Measurements from ENCODE around the gene AQP9.
"Not testable (repeated sequence)": the region's sequence is repeated elsewhere in the genome, so short reads cannot be mapped to it uniquely, and the experiment has no call there.

The AQP9 gene, protein sequence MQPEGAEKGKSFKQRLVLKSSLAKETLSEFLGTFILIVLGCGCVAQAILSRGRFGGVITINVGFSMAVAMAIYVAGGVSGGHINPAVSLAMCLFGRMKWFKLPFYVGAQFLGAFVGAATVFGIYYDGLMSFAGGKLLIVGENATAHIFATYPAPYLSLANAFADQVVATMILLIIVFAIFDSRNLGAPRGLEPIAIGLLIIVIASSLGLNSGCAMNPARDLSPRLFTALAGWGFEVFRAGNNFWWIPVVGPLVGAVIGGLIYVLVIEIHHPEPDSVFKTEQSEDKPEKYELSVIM

DNA sequence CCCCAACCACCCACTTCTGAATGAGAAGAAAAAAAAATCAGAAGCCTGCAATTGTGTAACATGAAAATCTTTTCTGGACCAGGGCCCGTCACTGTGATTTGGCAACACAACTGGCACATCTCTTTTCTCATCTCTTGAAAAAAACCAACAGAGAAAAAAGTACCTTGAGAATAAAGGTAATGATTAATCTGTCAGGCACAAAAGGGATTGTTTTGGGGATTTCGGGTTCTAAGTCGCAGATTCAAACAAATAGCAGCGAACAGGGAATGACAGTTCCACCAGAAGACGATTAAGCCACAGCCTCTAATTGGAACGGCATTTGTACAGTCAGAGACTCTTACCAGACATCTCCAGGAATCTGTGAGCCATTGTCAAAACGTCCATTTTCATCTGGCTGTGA, at the start of gene AQP9:
Gene AQP9, plus strand, starts transcription at position 276 of the 400 bp plus-strand sequence. CDS start 185 bp downstream, outside the sequence.
- DNase-seq (ENCODE audit: low read depth in 2 of 2): no peak

DNA sequence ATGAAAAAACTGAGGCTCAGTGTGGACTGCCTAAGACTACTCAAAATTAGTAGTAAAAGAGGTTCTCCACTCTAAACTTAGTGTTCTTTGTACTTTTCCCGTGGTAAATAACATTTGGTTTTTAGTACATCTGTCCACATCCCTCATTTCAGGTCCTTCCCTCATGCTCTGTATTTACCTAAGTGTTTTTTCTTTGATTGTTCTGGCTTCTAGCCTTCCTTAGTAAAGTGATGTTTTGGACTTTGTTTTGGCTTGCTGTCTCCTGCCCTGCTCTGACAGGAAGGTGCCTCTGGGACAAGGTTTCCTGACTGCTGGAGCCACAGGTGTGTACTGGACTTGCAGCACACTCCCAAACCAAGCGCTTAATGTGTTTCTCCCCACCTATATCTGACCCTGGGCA, 42.8 kb upstream of the AQP9 start:
- no peak for DNase-seq (ENCODE audit: low read depth in 2 of 2)

DNA sequence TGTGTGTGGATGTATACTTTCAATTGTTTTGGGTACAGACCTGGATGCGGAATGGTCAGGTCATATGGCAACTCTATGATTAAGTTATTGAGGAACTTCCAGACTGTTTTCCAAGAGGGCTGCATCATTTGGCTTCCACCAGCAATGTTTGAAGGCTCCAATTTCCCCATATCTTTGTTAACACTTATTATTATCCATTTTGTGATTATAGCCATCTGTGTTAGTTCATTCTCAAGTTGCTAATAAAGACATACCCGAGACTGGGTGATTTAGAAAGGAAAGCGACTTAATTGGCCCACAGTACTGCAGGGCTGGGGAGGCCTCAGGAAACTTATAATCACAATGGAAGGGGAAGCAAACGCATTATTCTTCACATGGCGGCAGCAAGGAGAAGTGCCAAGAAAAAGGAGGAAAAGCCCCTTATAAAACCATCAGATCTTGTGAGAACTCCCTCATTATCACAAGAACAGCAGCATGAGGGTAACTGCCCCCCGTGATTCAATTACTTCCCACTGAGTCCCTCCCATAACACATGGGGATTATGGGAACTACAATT, 41.6 kb upstream of the AQP9 start:
- no peak for DNase-seq (ENCODE audit: low read depth in 2 of 2)

DNA sequence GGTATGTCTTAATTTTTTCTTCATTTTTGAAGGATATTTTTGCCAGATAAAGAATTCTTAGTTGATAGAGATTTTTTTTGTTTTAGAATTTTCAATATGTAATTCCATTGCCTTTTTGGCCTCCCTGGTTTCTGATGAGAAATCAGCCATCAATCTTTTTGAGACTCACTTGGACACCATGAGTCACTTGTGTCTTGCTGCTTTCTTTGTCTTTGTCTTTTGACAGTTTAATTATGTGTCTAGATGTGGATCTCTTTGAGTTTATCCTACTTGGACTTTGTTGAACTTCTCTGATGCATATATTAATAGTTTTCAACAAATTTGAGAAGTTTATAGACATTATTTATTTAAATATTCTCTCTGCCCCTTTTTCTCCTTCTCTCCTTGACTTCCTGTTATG, 34.7 kb upstream of the AQP9 start:
- no peak for DNase-seq (ENCODE audit: low read depth in 2 of 2)

DNA sequence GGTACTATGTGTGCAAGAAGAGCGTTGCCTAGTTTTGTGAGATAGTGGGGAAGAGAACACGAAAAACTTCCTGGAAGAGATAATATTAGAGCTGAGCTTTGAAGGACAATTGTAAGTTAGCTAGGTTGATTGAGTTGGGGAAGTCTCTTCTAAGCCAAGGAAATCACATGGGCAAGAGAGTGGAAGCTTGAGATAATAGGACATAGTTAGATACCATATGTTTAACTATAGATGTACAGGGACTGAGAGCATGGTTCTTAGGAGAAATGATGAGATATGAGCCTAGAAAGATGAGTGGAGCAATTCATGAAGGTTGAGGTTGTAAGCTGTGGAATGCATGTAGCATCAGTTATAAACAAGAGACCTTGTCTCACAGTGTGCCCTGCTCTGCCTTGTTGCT, 30.1 kb upstream of the AQP9 start:
- no peak for DNase-seq (ENCODE audit: low read depth in 2 of 2)

DNA sequence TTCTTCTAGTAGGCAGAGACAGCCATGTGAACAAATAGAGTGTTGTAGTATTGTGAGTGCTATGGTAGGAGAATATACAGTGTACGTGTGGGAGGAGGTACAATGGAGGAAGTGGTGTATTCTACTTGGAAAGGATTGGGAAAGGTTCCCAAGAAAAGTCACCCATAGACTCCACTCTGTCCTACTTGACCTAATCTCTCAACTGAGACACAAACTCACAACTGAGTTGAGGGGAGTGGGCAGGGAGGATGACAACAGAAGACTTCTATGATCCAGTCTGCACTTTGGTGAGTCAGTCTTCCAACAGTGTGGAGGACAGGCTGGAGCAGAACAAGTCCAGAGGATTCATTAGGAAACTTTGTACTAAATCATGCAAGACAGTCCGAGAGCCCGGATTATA, 28.8 kb upstream of the AQP9 start:
- DNase-seq (ENCODE audit: low read depth in 2 of 2): no peak

DNA sequence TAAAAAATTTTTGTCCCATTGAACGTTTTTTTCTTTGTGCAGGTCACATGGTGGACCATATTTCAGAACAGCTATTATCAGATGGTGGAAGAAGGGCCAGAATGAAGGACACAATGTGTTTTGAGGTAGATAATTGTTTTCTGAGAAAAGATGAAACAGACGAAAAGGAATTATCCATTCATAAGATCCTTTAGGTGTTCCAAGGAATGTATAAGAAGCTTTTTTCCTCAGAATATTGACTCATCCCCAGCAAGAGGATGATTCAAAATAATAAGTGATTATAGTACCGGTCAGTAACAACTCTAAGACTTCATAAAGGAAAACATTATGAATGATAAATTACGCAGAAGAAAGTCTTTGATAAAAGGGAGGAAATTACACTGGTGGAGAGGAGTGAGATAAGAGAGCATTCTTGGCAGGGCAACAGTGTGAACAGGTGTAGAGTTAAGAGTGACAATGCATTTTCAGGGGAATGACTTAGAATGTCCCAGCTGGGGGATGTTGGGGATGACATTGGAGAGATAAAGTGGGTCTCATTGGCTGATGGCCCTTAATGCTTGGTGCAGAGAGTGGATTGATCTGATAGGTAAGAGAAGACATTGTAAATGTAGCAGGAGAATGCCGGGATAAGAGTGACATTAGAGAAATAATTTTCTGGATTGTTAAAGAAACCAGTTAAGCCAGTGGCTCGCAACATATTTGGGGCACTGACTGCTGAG, 27.0 kb upstream of the AQP9 start:
- DNase-seq (ENCODE audit: low read depth in 2 of 2): no peak

DNA sequence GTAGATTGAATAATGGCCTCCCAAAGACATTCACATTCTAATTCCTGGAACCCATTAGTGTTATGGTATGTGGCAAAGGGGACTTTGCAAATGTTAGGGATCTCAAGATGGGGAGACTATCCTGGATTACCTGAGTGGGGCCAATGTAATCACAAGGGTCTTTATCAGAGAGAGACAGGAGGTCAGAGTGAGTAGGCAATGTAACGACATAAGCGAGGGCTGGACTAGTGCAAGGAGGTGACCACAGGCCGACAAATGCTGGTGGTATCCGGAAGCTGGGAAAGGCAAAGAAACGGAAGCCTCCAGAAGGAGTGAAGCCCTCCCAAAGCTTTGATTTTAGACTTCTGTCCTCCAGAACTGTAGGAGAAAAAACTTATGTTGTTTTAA, 26.5 kb upstream of the AQP9 start:
- no peak for DNase-seq (ENCODE audit: low read depth in 2 of 2)

DNA sequence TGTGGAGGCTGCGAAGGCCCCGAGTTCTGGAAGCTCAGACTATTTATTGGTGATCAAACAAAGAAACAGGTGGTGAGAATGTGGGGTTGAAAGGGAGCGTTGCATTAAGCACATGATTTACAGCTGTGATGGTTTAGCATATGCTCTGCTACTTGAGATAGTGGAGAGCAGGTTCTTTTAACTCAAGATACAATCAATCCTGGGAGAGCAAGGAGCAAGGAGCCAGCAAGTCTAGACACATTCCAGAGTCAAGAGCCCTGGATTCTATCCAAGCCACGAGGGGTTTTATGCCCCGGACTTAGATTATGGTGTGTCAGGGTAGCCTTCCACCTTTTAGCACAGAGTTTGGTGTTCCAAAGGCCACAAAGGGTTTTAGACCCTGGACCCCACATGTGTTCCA, 24.8 kb upstream of the AQP9 start:
- DNase-seq (ENCODE audit: low read depth in 2 of 2): not testable (repeated sequence)

DNA sequence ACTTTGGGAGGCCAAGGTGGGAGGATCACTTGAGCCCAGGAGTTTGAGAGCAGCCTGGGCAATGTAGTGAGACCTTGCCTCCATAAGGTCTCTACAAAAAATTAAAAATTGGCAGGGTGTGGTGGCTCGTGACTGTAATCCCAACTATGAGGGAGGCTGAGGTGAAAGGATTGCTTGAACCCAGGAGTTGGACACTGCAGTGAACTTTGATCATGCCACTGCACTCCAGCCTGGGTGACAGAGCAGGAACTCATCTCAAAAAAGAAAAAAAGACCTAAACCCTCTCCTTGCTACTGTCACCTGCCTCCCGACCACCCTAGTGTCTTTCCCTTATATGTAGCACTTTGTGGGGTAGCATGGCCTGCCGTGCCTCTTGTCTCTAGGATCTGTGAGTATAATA, 23.8 kb upstream of the AQP9 start:
- no peak for DNase-seq (ENCODE audit: low read depth in 2 of 2)

DNA sequence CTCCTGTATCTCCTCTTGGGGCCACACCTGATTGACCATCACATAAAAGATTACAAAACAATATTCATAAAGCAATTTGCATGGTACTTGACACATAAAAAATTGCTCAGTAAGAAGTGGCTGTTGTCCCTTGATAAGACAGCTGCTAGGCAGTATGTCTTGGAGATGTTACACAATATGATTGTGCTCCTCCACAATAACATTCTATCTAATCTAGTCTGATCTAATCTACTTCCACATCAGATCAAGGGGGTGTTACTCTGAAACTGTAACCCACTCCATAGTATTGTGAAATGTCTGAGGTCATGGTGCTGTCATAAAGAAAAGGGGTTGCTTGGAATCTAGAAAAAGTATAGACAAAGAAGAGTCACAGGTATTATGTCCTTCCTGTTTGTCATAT, 23.4 kb upstream of the AQP9 start:
- no peak for DNase-seq (ENCODE audit: low read depth in 2 of 2)

DNA sequence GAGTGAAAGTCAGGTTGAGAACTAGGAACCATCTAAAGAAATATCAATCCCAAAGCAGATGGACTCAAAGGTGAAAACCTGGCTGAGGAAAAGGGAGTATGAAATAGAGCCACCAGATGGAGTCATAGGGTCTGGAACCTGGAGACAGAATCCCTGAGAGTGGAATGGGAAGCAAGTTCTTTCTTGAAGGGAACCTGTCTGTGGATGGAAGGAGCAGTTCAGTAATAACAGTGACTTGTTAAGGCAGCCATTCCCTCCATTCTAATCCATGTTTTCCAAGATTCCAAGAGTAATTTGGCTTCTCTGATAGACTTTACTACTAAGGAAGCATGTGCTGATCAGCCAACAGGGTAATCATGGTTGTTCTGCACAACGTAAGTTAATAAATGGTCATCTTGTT, 22.5 kb upstream of the AQP9 start:
- no peak for DNase-seq (ENCODE audit: low read depth in 2 of 2)

DNA sequence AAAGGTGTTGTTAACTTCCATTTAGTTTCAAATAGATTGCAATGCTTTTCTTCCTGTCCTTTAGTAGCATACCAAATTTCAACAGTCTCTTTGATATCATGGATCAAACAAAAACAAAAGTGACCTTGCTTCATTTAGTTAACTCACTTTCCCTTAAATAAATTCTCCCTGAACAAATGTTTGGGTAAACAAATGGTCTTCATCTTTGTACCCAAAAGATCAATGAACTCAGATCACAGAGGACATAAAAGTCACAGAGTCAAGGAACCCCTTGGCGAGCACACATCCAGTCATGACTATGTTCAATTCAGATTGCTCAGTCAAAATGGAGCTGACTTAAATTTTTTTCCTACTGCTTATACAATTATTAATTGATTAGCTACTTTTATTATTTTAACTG, 20.6 kb upstream of the AQP9 start:
- no peak for DNase-seq (ENCODE audit: low read depth in 2 of 2)

DNA sequence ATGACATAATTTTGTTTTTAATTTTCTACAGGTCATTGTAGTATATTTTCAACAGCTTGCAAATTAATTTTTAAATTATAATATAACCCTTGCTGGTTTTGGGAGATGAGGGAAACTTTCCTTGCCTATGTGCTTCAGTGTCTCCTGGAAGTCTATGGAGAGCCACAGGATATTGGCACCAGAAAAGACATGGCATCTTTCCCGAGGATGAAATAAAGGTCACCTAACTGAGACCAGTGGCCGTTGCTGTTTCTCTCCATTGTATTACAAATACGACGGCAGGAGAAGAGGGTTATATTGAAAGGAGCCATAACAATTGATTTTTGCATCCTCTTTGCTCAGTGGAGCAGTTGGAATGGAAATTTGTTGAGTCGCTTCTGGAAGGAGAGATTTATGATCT, 19.9 kb upstream of the AQP9 start:
- DNase-seq (ENCODE audit: low read depth in 2 of 2): no peak

DNA sequence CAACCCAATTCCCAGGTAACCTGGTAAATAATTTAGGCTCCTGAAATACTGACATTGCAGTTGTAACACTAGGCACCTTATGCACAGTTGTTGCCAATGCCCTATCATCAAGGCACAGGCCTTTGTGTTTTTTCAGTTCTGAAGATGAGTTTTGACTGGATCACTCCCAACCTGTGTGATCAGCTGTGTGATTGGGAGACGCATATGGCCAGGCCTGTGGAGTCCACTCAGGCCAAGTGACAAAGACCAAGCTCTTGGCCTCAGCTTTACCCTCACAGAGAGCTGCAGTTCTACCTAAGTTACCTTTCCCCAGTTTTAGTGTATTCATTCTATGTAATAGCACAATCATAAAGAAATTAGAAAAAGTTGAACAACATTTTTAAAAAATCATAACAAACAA, 19.2 kb upstream of the AQP9 start:
- DNase-seq (ENCODE audit: low read depth in 2 of 2): no peak

DNA sequence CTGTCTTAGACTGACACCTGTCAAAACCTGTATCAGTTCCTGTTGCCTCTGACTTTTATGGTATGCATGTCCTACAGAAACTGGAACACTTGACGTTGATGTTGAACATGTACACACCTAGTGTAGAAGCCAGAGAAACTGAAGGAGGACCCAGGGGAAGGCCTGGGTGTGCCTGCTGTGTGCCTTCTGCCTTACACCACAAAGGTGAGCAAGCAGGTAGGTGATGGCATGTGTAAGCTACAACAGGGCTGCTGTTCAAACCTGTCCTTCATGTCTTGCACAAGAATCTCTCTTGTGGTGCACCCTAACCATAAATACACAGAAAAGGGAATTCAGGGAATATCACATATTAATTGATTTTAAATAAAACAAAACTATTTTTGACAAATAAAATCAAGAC, 13.6 kb upstream of the AQP9 start:
- no peak for DNase-seq (ENCODE audit: low read depth in 2 of 2)

DNA sequence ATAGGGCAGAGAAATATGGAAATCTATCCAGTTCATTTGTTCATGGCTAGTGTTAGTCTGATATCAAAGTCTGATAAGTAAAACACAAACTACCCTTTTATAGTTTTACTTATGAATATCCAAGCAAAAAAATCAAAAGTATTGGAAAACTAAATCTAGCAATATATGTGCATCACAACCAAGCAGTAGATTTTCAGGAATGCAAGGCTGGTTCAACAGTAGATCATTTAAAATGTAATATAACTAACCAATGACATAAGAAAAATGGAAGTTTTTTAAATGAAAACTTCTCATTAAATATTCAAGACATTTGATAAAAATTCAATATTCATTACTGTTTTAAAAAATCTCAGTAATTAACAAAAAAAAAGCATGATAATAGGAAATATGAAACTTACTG, 12.8 kb upstream of the AQP9 start:
- DNase-seq (ENCODE audit: low read depth in 2 of 2): no peak

DNA sequence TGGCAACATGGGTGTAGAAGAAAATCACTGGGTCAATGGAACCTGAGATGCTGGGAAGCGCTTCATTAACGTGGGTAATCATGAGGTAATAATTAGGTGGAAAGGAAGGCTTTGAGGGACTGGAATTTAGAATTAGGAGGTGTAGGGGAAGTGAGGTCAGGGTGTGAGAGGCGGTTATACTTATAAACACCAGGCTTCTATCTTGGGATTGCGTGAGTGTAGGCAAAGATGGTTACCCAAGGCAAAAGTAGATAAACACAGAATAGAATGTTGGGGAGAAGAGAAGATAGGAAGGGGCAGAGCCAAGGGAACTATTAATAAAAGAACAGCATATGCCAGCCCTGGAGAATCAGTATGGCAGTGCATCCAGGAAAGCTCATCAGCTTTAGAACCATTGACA, 3.3 kb upstream of the AQP9 start:
- no peak for DNase-seq (ENCODE audit: low read depth in 2 of 2)

DNA sequence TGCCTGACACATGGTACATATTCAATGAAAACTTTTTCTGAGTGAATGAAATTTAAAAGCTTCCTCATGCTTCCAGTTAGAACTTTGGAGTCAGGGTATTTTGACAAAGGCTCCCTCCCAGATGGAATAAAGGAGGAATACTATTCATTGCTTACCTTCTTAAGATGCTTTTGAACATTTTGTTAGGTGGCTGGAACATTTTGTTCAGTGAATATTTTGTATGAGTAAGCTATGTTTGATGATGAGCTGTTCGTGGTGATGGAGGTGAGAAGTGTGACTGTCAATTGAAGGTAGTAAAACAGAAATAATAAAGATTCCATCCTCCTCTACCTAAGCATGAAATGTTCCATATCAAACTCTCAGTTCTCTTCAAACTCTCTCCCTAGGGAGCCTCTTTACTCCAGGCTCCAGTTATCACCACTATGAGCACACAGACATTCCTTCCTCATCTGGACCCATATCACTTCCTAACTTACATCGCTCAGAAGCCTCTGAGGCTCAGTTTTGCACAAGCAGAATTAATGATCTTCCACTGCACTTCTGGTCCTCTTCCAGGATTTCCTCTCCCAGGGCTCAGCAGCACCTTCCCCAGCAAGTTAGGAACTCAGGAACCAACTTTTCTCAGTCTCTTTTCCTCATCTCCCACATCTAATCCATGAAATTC, 2.5 kb upstream of the AQP9 start:
- DNase-seq (ENCODE audit: low read depth in 2 of 2): no peak

DNA sequence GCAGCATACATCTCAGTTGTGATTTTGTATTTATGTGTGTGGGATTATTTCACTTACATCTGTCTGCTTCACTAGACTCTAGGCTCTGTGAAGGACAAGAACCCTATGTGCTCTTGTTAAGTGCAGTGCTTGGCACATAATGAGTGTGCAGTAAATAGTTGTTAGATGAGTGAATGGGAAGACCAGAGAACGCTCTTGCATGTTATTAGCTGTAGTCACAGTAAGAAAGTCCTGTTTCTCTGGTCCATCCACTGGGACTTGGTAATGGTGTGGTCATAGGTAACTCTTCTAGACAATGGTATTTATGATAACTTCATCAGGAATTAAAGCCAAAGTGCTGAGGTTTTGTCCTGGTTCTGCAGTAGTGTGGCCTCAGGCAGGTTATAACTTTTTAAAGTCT, 1.4 kb upstream of the AQP9 start:
- no peak for DNase-seq (ENCODE audit: low read depth in 2 of 2)

DNA sequence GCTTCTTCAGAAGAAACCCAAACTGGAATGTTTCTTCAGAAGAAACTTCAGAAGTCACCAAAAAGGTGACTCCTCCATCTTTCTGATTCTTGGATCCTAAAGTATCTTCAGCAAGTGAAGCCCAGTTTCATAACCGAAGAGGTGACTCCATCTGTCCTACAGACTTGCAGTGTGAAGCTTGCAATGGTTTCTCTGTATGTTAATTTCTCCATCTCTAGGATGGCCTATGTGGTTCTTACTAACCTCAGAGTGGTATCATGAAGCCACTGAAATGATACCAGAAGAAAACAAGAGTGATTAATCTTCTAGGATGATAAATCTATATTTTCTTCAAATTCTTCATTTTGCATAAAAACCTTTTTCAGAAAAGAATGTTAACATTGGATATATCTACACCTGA, 495 bp upstream of the AQP9 start:
- no peak for DNase-seq (ENCODE audit: low read depth in 2 of 2)

DNA sequence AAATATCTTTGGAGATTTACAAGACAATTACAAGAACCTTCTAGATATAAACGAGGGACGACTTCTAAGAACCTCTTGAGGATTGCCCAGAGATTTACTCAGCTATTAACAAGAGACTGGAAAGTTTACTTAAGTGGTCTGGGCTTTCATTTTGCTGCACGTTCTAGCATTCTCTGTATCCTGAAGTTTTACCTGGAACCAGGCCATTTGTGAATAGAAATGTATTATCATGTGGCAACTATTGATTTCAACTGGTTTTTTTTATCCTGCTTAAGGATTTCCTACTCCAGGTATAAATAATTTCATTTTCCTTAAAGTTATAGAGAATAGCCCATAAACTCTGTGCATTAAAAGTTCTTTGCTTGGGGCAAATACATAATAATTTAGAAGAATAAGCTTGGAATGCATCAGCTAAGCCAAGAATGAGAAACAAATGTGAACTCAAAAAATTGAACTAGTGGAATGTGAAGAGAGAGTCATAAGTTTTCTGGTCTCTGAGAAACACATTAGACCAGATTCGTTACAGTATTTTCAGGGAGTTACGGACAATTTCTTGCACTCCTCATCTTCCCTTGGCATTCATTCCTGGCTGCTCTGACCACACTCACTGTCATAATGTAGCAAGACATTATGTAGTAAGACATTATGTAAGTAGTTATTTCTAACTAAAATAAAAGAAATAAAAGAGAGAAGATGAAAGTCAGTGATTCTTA, 1.3 kb downstream of the AQP9 start:
- no peak for DNase-seq (ENCODE audit: low read depth in 2 of 2)

Data from stimulated activated CD8-positive, alpha-beta memory T cell treated with anti-CD3 and anti-CD28 coated beads, Interleukin-15, amount 100 ng/mL, for 48 hours (primary cell).